Measurements from ENCODE around the gene KLHDC8A.

KLHDC8A gene

GRCh38 chr1:205354259-205355074 is 2.3 kb downstream of the KLHDC8A start:
- H3K27ac ChIP-seq (ENCODE audit: low read length): no peak overlapping the region

GRCh38 chr1:205353612-205354011 is 3.1 kb downstream of the KLHDC8A start:
- H3K27me3 ChIP-seq (ENCODE audit: low read depth, low read length): peaks cover 17% of the 10 kb centered on the region
- no peaks in the 10 kb centered on the region for H4K20me1 ChIP-seq (ENCODE audit: insufficient read depth, low read length)
- no peaks in the 10 kb centered on the region for H3K9me3 ChIP-seq (ENCODE audit: insufficient read depth, low read length)
- H2AFZ ChIP-seq (ENCODE audit: low read depth, low read length): no peak overlapping the region
- TF ChIP-seq CTCF (IDR thresholded peaks at IDR 0.05; ENCODE audit: low read depth, low read length) (no peak), EZH2phosphoT487 (IDR thresholded peaks at IDR 0.05; ENCODE audit: low read depth) (no peak)
- H3K4me1 ChIP-seq (ENCODE audit: low read length): peaks cover 18% of the 10 kb centered on the region
- H3K79me2 ChIP-seq (ENCODE audit: low read length): no peaks in the 10 kb centered on the region
- no peak overlapping the region for H3K27ac ChIP-seq (ENCODE audit: low read length)
- H3K4me3 ChIP-seq (ENCODE audit: low read length): no peak overlapping the region
- H3K4me2 ChIP-seq (ENCODE audit: low read length): no peak overlapping the region
- H3K9ac ChIP-seq (ENCODE audit: low read length): no peak overlapping the region
- no peaks in the 10 kb centered on the region for H3K36me3 ChIP-seq (replicated peaks; ENCODE audit: low read depth, low read length)

More at GRCh38 chr1:205354259-205355074, 2.3 kb downstream of the KLHDC8A start:
- TF ChIP-seq CTCF (IDR thresholded peaks at IDR 0.05; ENCODE audit: low read depth, low read length) (peak; percentile 86), EZH2phosphoT487 (IDR thresholded peaks at IDR 0.05; ENCODE audit: low read depth) (no peak)
- peaks cover 10% of the 10 kb centered on the region for H3K4me1 ChIP-seq (ENCODE audit: low read length)
- no peak overlapping the region for H3K4me2 ChIP-seq (ENCODE audit: low read length)
- peaks cover 21% of the 10 kb centered on the region for H3K27me3 ChIP-seq (ENCODE audit: low read depth, low read length)
- no peaks in the 10 kb centered on the region for H3K79me2 ChIP-seq (ENCODE audit: low read length)
- H2AFZ ChIP-seq (ENCODE audit: low read depth, low read length): no peak overlapping the region
- H3K36me3 ChIP-seq (replicated peaks; ENCODE audit: low read depth, low read length): no peaks in the 10 kb centered on the region
- no peaks in the 10 kb centered on the region for H4K20me1 ChIP-seq (ENCODE audit: insufficient read depth, low read length)
- H3K4me3 ChIP-seq (ENCODE audit: low read length): no peak overlapping the region
- no peak overlapping the region for H3K9ac ChIP-seq (ENCODE audit: low read length)
- no peaks in the 10 kb centered on the region for H3K9me3 ChIP-seq (ENCODE audit: insufficient read depth, low read length)

GRCh38 chr1:205353191-205353590 is 3.5 kb downstream of the KLHDC8A start:
- Histone ChIP-seq H3K27ac (ENCODE audit: low read length) (no peak overlapping the region), H2AFZ (ENCODE audit: low read depth, low read length) (no peak overlapping the region), H3K4me1 (ENCODE audit: low read length) (peaks cover 22% of the 10 kb centered on the region), H4K20me1 (ENCODE audit: insufficient read depth, low read length) (no peaks in the 10 kb centered on the region), H3K27me3 (ENCODE audit: low read depth, low read length) (peaks cover 13% of the 10 kb centered on the region), H3K4me3 (ENCODE audit: low read length) (no peak overlapping the region), H3K79me2 (ENCODE audit: low read length) (no peaks in the 10 kb centered on the region), H3K9me3 (ENCODE audit: insufficient read depth, low read length) (no peaks in the 10 kb centered on the region), H3K4me2 (ENCODE audit: low read length) (no peak overlapping the region), H3K9ac (ENCODE audit: low read length) (no peak overlapping the region), H3K36me3 (replicated peaks; ENCODE audit: low read depth, low read length) (no peaks in the 10 kb centered on the region)
- TF ChIP-seq CTCF (IDR thresholded peaks at IDR 0.05; ENCODE audit: low read depth, low read length): no peak
- no peak for TF ChIP-seq EZH2phosphoT487 (IDR thresholded peaks at IDR 0.05; ENCODE audit: low read depth)

- Histone ChIP-seq H3K36me3 (replicated peaks; ENCODE audit: low read depth, low read length) (no peaks in the 10 kb centered on the region), H3K4me2 (ENCODE audit: low read length) (no peak overlapping the region), H3K4me1 (ENCODE audit: low read length) (peaks cover 30% of the 10 kb centered on the region), H3K9me3 (ENCODE audit: insufficient read depth, low read length) (no peaks in the 10 kb centered on the region), H3K9ac (ENCODE audit: low read length) (no peak overlapping the region), H3K27me3 (ENCODE audit: low read depth, low read length) (peaks cover 6% of the 10 kb centered on the region), H3K27ac (ENCODE audit: low read length) (no peak overlapping the region), H3K4me3 (ENCODE audit: low read length) (no peak overlapping the region), H4K20me1 (ENCODE audit: insufficient read depth, low read length) (no peaks in the 10 kb centered on the region), H3K79me2 (ENCODE audit: low read length) (no peaks in the 10 kb centered on the region), H2AFZ (ENCODE audit: low read depth, low read length) (peak overlapping the region; percentile 22; the same call in 1 of the 2 replicates)
- TF ChIP-seq CTCF (IDR thresholded peaks at IDR 0.05; ENCODE audit: low read depth, low read length): peak; percentile 13; the same call in 1 of the 2 replicates
- TF ChIP-seq EZH2phosphoT487 (IDR thresholded peaks at IDR 0.05; ENCODE audit: low read depth): no peak
Measured at GRCh38 chr1:205351984-205352713, 4.6 kb downstream of the KLHDC8A start.
